ENCODE data around the gene TMEM98.
"Not testable (repeated sequence)": the region's sequence is repeated elsewhere in the genome, so short reads cannot be mapped to it uniquely, and the experiment has no call there.

Gene TMEM98

GRCh38 chr17:32944248-32945020, 16.5 kb downstream of the TMEM98 start:
- DNase-seq: no peak

GRCh38 chr17:32946375-32947135, 18.6 kb downstream of the TMEM98 start:
- DNase-seq: no peak

GRCh38 chr17:32947736-32948135, 19.8 kb downstream of the TMEM98 start:
- DNase-seq: no peak

GRCh38 chr17:32949181-32949580, 21.2 kb downstream of the TMEM98 start:
- DNase-seq: no peak

GRCh38 chr17:32952491-32952890, 24.5 kb downstream of the TMEM98 start:
- not testable (repeated sequence) for DNase-seq

- no peak for DNase-seq
Observed at GRCh38 chr17:32953045-32953444, 25.1 kb downstream of the TMEM98 start.

- no peak for DNase-seq
Observed at GRCh38 chr17:32953857-32954256, 25.9 kb downstream of the TMEM98 start.

GRCh38 chr17:32954477-32954876, 26.5 kb downstream of the TMEM98 start:
- DNase-seq: no peak

GRCh38 chr17:32955155-32955554, 27.2 kb downstream of the TMEM98 start:
- DNase-seq: no peak

- DNase-seq: no peak
Observed at GRCh38 chr17:32956240-32956970, 28.5 kb downstream of the TMEM98 start.

GRCh38 chr17:32958418-32958817, 30.5 kb downstream of the TMEM98 start:
- DNase-seq: no peak

- DNase-seq: no peak
Observed at GRCh38 chr17:32960815-32961214, 32.9 kb downstream of the TMEM98 start.

GRCh38 chr17:32962320-32962711, 34.4 kb downstream of the TMEM98 start:
- DNase-seq: no peak

- DNase-seq: no peak
Observed at GRCh38 chr17:32964541-32964940, 36.6 kb downstream of the TMEM98 start.

GRCh38 chr17:32969231-32969630, 41.3 kb downstream of the TMEM98 start:
- not testable (repeated sequence) for DNase-seq

GRCh38 chr17:32970281-32970680, 42.3 kb downstream of the TMEM98 start:
- DNase-seq: no peak

- DNase-seq: no peak
Observed at GRCh38 chr17:32971171-32971570, 43.2 kb downstream of the TMEM98 start.

GRCh38 chr17:32976131-32976530, 48.2 kb downstream of the TMEM98 start:
- DNase-seq: peak; percentile 9

GRCh38 chr17:32976605-32977004, 48.7 kb downstream of the TMEM98 start:
- DNase-seq: no peak

- DNase-seq: no peak
Observed at GRCh38 chr17:32980230-32980629, 52.3 kb downstream of the TMEM98 start.

- not testable (repeated sequence) for DNase-seq
Observed at GRCh38 chr17:32981611-32982010, 53.7 kb downstream of the TMEM98 start.

GRCh38 chr17:32985050-32985756, 57.2 kb downstream of the TMEM98 start:
- no peak for DNase-seq

GRCh38 chr17:32987453-32987805, 59.5 kb downstream of the TMEM98 start:
- not testable (repeated sequence) for DNase-seq

All from NCI-H1105 (cell line).